BJ (cell line): Measurements from ENCODE around the gene ME1. TPM values are rescaled to one million over a fixed set of nuclear protein-coding genes. Genes with fewer than 3 reads are reported as not detected.
"Not testable (repeated sequence)": the region's sequence is repeated elsewhere in the genome, so short reads cannot be mapped to it uniquely, and the experiment has no call there.

Source experiments
- CTCF ChIA-PET: fragments of 350-600 bp; formaldehyde crosslinking; extraction: SDS; loops from one replicate; lab custom pipeline; 2021; ENCODE audit warnings: antibody characterized with exemption, inconsistent platforms; lab: Yijun Ruan, JAX
- POLR2A ChIA-PET: fragments of 300-600 bp; sonication (Branson Sonifier 250); formaldehyde crosslinking; extraction: SDS; loops from one replicate; lab custom pipeline; 2021; ENCODE audit warnings: antibody characterized with exemption; lab: Charles Lee
- DNase-seq: peaks from one replicate; pipeline ENCODE4 v3.0.0-alpha.2; 2011; ENCODE audit warnings: low read depth
- H3K27me3 ChIP-seq: 2 replicates; pipeline ENCODE4 v1.6.0; 2011; ENCODE audit warnings: low read length; ENCODE audit not compliant: control insufficient read depth, insufficient read depth
- H3K36me3 ChIP-seq: 2 replicates; pipeline ENCODE4 v1.5.1; 2011; ENCODE audit warnings: low read length; ENCODE audit not compliant: control insufficient read depth, insufficient read depth
- H3K4me3 ChIP-seq: 2 replicates; pipeline ENCODE4 v1.5.1; 2011; ENCODE audit warnings: low read depth, mild to moderate bottlenecking, control low read depth, low read length
- CTCF ChIP-seq: IDR thresholded peaks from 2 replicates; pipeline ENCODE4 v1.5.1; 2011; ENCODE audit warnings: low read depth, mild to moderate bottlenecking, control low read depth, inconsistent platforms, low read length, moderate library complexity; ENCODE audit not compliant: insufficient read depth
- polyA plus RNA-seq: library from polyadenylated mRNA; depleted of rRNA; stranded (reverse); fragments of >200 nt; gene quantifications from 2 replicates; pipeline ENCODE4 v1.2.3, GENCODE V29; 2011

ME1 gene
- polyA plus RNA-seq, 1 experiment: 5.5 TPM

GRCh38 chr6:83365931-83366330 lies 64.9 kb downstream of the ME1 start:
- ChIA-PET POLR2A (no interaction called here), CTCF (no interaction called here)
- H3K4me3 ChIP-seq: no peak overlapping the region
- TF ChIP-seq CTCF: no peak
- DNase-seq: peak; percentile 11
- H3K36me3 ChIP-seq: peaks cover 1% of the 10 kb centered on the region; the same call in 1 of the 2 replicates
- H3K27me3 ChIP-seq: no peaks in the 10 kb centered on the region

- CTCF ChIA-PET, H3K36me3 ChIP-seq, H3K4me3 ChIP-seq, POLR2A ChIA-PET, H3K27me3 ChIP-seq, DNase-seq: not testable (repeated sequence)
These were observed 68.5 kb downstream of the ME1 start for GRCh38 chr6:83362349-83362748.

GRCh38 chr6:83359638-83360037 lies 71.2 kb downstream of the ME1 start:
- CTCF ChIA-PET: interaction anchor here (1.0 kb wide), 1 partner anchor 148 kb away, joined by 3 read pairs; no protein-coding TSS in a partner anchor
- Histone ChIP-seq H3K36me3 (peaks cover 1% of the 10 kb centered on the region; the same call in 1 of the 2 replicates), H3K27me3 (no peaks in the 10 kb centered on the region), H3K4me3 (no peak overlapping the region)
- POLR2A ChIA-PET: no interaction called here
- TF ChIP-seq CTCF: no peak
- DNase-seq: no peak

GRCh38 chr6:83354747-83355146 lies 76.1 kb downstream of the ME1 start:
- DNase-seq: no peak
- no peak for TF ChIP-seq CTCF
- ChIA-PET POLR2A (no interaction called here), CTCF (no interaction called here)
- H3K27me3 ChIP-seq: no peaks in the 10 kb centered on the region
- H3K36me3 ChIP-seq: no peaks in the 10 kb centered on the region
- no peak overlapping the region for H3K4me3 ChIP-seq

- TF ChIP-seq CTCF: no peak
- POLR2A ChIA-PET: no interaction called here
- Histone ChIP-seq H3K36me3 (no peaks in the 10 kb centered on the region), H3K27me3 (no peaks in the 10 kb centered on the region), H3K4me3 (no peak overlapping the region)
- CTCF ChIA-PET: interaction anchor here (0.6 kb wide), 1 partner anchor 1306 kb away, joined by 3 read pairs; no protein-coding TSS in a partner anchor
- DNase-seq: no peak
These were observed 78.3 kb downstream of the ME1 start for GRCh38 chr6:83352424-83353061.

GRCh38 chr6:83343121-83343520 lies 87.7 kb downstream of the ME1 start:
- no peak for DNase-seq
- H3K4me3 ChIP-seq: no peak overlapping the region
- ChIA-PET CTCF (no interaction called here), POLR2A (no interaction called here)
- TF ChIP-seq CTCF: no peak
- no peaks in the 10 kb centered on the region for H3K27me3 ChIP-seq
- no peaks in the 10 kb centered on the region for H3K36me3 ChIP-seq
